DMS53 treated with DMSO at 0.1 percent for 48 hours (cell line): ENCODE data around the gene EPHB4.
A peak's percentile ranks its signal among the peaks of the same experiment; 100 is the strongest.

ENCODE experiments used
- DNase-seq: peaks from one replicate; lab custom pipeline; 2025; ENCODE audit not compliant: unreplicated experiment; lab: John Stamatoyannopoulos, UW

EPHB4 gene

GRCh38 chr7:100827330-100828226 is at the start of gene EPHB4:
EPHB4 (minus strand) TSS chr7:100827523; CDS start chr7:100827030, 493 bp downstream.
- no peak for DNase-seq

GRCh38 chr7:100875356-100875751 is 48.0 kb upstream of the EPHB4 start:
- no peak for DNase-seq

- DNase-seq, result peak; percentile 97
These were observed 47.4 kb upstream of the EPHB4 start, which contains the start of gene SRRT for GRCh38 chr7:100874577-100875355. SRRT (plus strand) TSS chr7:100875103; CDS start chr7:100875591, 488 bp downstream.

- no peak for DNase-seq
These were observed 46.9 kb upstream of the EPHB4 start for GRCh38 chr7:100874300-100874576.

GRCh38 chr7:100873599-100874299 is 46.4 kb upstream of the EPHB4 start:
- no peak for DNase-seq

GRCh38 chr7:100867776-100868485 is 40.6 kb upstream of the EPHB4 start:
- DNase-seq, result no peak

- DNase-seq, result no peak
These were observed 39.9 kb upstream of the EPHB4 start, which contains the start of gene TRIP6 for GRCh38 chr7:100867040-100867775. TRIP6 (plus strand) TSS chr7:100867387; CDS start chr7:100867498, 111 bp downstream.

- no peak for DNase-seq
These were observed 39.4 kb upstream of the EPHB4 start for GRCh38 chr7:100866729-100867039.

GRCh38 chr7:100865938-100866728 is 38.8 kb upstream of the EPHB4 start:
- peak; percentile 26 for DNase-seq

- DNase-seq, result no peak
These were observed 38.1 kb upstream of the EPHB4 start for GRCh38 chr7:100865372-100865911.

GRCh38 chr7:100864263-100864845 is 37.0 kb upstream of the EPHB4 start:
- no peak for DNase-seq

- no peak for DNase-seq
These were observed 36.2 kb upstream of the EPHB4 start for GRCh38 chr7:100863406-100863950.

GRCh38 chr7:100861616-100861985 is 34.3 kb upstream of the EPHB4 start:
- DNase-seq, result no peak

- DNase-seq, result no peak
These were observed 33.6 kb upstream of the EPHB4 start for GRCh38 chr7:100860702-100861615.

- DNase-seq, result no peak
These were observed 32.5 kb upstream of the EPHB4 start for GRCh38 chr7:100859856-100860255.

GRCh38 chr7:100856871-100857282 is 29.6 kb upstream of the EPHB4 start:
- no peak for DNase-seq

GRCh38 chr7:100855515-100855914 is 28.2 kb upstream of the EPHB4 start:
- no peak for DNase-seq
